HepG2 (cell line): ENCODE results near the gene NOPCHAP1.

ENCODE experiments used
- CTCF ChIP-seq: sonication (generic); formaldehyde crosslinking; IDR thresholded peaks from 2 replicates; pipeline ENCODE4 v1.5.0; 2020; ENCODE audit warnings: mild to moderate bottlenecking, missing genetic modification reagents, moderate library complexity
- EZH2 ChIP-seq: conservative IDR thresholded peaks from 2 replicates; pipeline ENCODE4 v1.6.1; 2012; ENCODE audit warnings: mild to moderate bottlenecking, low read depth, low read length, moderate library complexity
- FOXJ3 ChIP-seq: sonication (generic); formaldehyde crosslinking; IDR thresholded peaks from 2 replicates; pipeline ENCODE4 v1.4.0; 2020; ENCODE audit warnings: missing genetic modification reagents, mild to moderate bottlenecking, borderline replicate concordance
- SIN3A ChIP-seq: IDR thresholded peaks from 2 replicates; pipeline ENCODE4 v1.6.1; 2011; ENCODE audit warnings: low read depth, mild to moderate bottlenecking, control low read depth, low read length, borderline replicate concordance
- SP1 ChIP-seq, 2 experiments: fragments of 450-650 bp in 1 of 2; sonication (generic) in 1 of 2; formaldehyde crosslinking in 1 of 2; IDR thresholded peaks; 2 replicates each; pipeline versions ENCODE4 v1.4.0 to v1.6.1; 2016 to 2020; ENCODE audit warnings: missing genetic modification reagents in 1 of 2
- ZNF354B ChIP-seq: sonication (generic); formaldehyde crosslinking; IDR thresholded peaks from 2 replicates; pipeline ENCODE4 v1.8.0; 2022; ENCODE audit warnings: mild to moderate bottlenecking, missing genetic modification reagents
- ZNF530 ChIP-seq: sonication (generic); formaldehyde crosslinking; IDR thresholded peaks from 2 replicates; pipeline ENCODE4 v1.5.0; 2020; ENCODE audit warnings: low read depth, mild to moderate bottlenecking, missing genetic modification reagents

- TF ChIP-seq ZNF354B (CRISPR knock-in tag) (no peak), CTCF (CRISPR knock-in tag) (peak; percentile 22; the same call in 1 of the 2 replicates), SP1 (IDR thresholded peaks at IDR 0.05) (no peak), SP1 (CRISPR knock-in tag; IDR thresholded peaks at IDR 0.05) (no peak), EZH2 (no peak), FOXJ3 (peak; percentile 5; the same call in 1 of the 2 replicates), SIN3A (peak; percentile 48; the same call in 1 of the 2 replicates), ZNF530 (CRISPR knock-in tag) (no peak)
These were observed 27.9 kb upstream of the NOPCHAP1 start, which contains the start of gene SLC41A2 for GRCh38 chr12:104958001-104958804.
